ENCODE results near the gene BCL2L11.

DNA sequence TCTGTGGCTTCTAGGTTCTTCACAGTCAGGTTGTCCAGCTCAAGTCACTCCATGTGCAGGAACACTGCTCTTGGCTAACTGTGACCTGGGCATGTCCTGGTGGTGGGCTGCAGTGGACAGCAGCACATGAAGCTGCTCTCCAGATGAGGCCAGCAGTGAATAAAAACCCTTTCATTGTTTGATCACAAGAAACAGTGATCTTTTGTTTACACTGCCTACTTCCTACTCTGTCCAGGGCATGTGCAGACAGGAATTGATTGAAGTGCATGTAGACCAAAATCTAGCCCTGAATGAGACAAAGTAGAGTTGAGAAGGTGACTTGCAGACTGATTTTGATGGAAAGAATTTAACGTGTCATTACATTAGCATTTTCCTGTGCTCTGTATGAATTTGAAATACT lies 34.9 kb downstream of the BCL2L11 start:
- TF ChIP-seq, protein P1, sequence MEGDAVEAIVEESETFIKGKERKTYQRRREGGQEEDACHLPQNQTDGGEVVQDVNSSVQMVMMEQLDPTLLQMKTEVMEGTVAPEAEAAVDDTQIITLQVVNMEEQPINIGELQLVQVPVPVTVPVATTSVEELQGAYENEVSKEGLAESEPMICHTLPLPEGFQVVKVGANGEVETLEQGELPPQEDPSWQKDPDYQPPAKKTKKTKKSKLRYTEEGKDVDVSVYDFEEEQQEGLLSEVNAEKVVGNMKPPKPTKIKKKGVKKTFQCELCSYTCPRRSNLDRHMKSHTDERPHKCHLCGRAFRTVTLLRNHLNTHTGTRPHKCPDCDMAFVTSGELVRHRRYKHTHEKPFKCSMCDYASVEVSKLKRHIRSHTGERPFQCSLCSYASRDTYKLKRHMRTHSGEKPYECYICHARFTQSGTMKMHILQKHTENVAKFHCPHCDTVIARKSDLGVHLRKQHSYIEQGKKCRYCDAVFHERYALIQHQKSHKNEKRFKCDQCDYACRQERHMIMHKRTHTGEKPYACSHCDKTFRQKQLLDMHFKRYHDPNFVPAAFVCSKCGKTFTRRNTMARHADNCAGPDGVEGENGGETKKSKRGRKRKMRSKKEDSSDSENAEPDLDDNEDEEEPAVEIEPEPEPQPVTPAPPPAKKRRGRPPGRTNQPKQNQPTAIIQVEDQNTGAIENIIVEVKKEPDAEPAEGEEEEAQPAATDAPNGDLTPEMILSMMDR (IDR thresholded peaks at IDR 0.05; ENCODE audit: insufficient read depth, low read length) = no peak
- TF ChIP-seq POLR2AphosphoS5 (IDR thresholded peaks at IDR 0.05; ENCODE audit: low read depth) (no peak), SPI1 (IDR thresholded peaks at IDR 0.05; ENCODE audit: borderline replicate concordance, low read depth) (no peak)
- TF ChIP-seq, protein P2, sequence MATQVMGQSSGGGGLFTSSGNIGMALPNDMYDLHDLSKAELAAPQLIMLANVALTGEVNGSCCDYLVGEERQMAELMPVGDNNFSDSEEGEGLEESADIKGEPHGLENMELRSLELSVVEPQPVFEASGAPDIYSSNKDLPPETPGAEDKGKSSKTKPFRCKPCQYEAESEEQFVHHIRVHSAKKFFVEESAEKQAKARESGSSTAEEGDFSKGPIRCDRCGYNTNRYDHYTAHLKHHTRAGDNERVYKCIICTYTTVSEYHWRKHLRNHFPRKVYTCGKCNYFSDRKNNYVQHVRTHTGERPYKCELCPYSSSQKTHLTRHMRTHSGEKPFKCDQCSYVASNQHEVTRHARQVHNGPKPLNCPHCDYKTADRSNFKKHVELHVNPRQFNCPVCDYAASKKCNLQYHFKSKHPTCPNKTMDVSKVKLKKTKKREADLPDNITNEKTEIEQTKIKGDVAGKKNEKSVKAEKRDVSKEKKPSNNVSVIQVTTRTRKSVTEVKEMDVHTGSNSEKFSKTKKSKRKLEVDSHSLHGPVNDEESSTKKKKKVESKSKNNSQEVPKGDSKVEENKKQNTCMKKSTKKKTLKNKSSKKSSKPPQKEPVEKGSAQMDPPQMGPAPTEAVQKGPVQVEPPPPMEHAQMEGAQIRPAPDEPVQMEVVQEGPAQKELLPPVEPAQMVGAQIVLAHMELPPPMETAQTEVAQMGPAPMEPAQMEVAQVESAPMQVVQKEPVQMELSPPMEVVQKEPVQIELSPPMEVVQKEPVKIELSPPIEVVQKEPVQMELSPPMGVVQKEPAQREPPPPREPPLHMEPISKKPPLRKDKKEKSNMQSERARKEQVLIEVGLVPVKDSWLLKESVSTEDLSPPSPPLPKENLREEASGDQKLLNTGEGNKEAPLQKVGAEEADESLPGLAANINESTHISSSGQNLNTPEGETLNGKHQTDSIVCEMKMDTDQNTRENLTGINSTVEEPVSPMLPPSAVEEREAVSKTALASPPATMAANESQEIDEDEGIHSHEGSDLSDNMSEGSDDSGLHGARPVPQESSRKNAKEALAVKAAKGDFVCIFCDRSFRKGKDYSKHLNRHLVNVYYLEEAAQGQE (IDR thresholded peaks at IDR 0.05; ENCODE audit: insufficient replicate concordance, low read depth) = no peak

Measured in HL-60 (cell line).